NCI-H1048 (cell line): ENCODE measurements around the gene NCAPH2.

Experiments used
- DNase-seq: peaks from one replicate; lab custom pipeline; 2025; lab: John Stamatoyannopoulos, UW

The NCAPH2 gene

GRCh38 chr22:50474710-50475651, 33.0 kb upstream of the NCAPH2 start, which contains the start of gene SBF1:
Gene SBF1, minus strand, starts transcription at chr22:50475035. Its CDS starts 195 bp downstream, at chr22:50474840.
- peak; percentile 57 for DNase-seq

GRCh38 chr22:50475652-50476002, 32.4 kb upstream of the NCAPH2 start:
- DNase-seq: no peak

GRCh38 chr22:50476868-50477267, 31.2 kb upstream of the NCAPH2 start:
- no peak for DNase-seq

- no peak for DNase-seq
Measured at GRCh38 chr22:50477923-50478322, 30.1 kb upstream of the NCAPH2 start.

GRCh38 chr22:50479721-50480120, 28.3 kb upstream of the NCAPH2 start:
- no peak for DNase-seq

GRCh38 chr22:50481045-50481439, 27.0 kb upstream of the NCAPH2 start:
- no peak for DNase-seq

GRCh38 chr22:50481440-50482106, 26.5 kb upstream of the NCAPH2 start, which contains the start of gene ADM2:
Gene ADM2, plus strand, starts transcription at chr22:50481543. Its CDS starts 305 bp downstream, at chr22:50481848.
- DNase-seq: no peak

GRCh38 chr22:50482107-50483074, 25.6 kb upstream of the NCAPH2 start:
- DNase-seq: no peak

- no peak for DNase-seq
Measured at GRCh38 chr22:50483106-50483505, 24.9 kb upstream of the NCAPH2 start.

- DNase-seq: no peak
Measured at GRCh38 chr22:50483556-50483955, 24.5 kb upstream of the NCAPH2 start.

- DNase-seq: no peak
Measured at GRCh38 chr22:50483977-50484853, 23.8 kb upstream of the NCAPH2 start.

GRCh38 chr22:50485221-50486131, 22.5 kb upstream of the NCAPH2 start:
- DNase-seq: no peak

- no peak for DNase-seq
Measured at GRCh38 chr22:50486561-50487289, 21.3 kb upstream of the NCAPH2 start, which contains the start of gene MIOX. Gene MIOX, plus strand, starts transcription at chr22:50486859. Its CDS starts 39 bp downstream, at chr22:50486898.

- DNase-seq: no peak
Measured at GRCh38 chr22:50487290-50488005, 20.6 kb upstream of the NCAPH2 start.

- DNase-seq: no peak
Measured at GRCh38 chr22:50488006-50488677, 19.9 kb upstream of the NCAPH2 start.

- no peak for DNase-seq
Measured at GRCh38 chr22:50488886-50489285, 19.1 kb upstream of the NCAPH2 start.

GRCh38 chr22:50489363-50490243, 18.4 kb upstream of the NCAPH2 start:
- no peak for DNase-seq
